Measurements from ENCODE around the gene GPSM1. TPM values are rescaled to one million over a fixed set of nuclear protein-coding genes. Genes with fewer than 3 reads are reported as not detected.

GPSM1 gene
- total and polyA plus RNA-seq, 5 experiments from 2014 or later = 0.50 to 11.6 (median 0.98) TPM

Other genes starting within 250 kb of the GPSM1 start
- 10 to 100 TPM in 1 of 2 experiments, 1 to 10 TPM in 1; 9.5 to 10.4 TPM for gene NACC2, start 232.2 kb upstream of the GPSM1 start, total RNA-seq
- gene NACC2, start 232.2 kb upstream of the GPSM1 start, polyA plus RNA-seq = 1 to 10 TPM; 1.0 to 1.3 (median 1.3) TPM
- gene TMEM250, start 208.7 kb upstream of the GPSM1 start, total RNA-seq = 10 to 100 TPM; 38.1 to 38.2 TPM
- gene TMEM250, start 208.7 kb upstream of the GPSM1 start, polyA plus RNA-seq = 10 to 100 TPM; 39.1 to 51.7 (median 40.3) TPM
- not detected for gene LHX3, start 122.4 kb upstream of the GPSM1 start, total RNA-seq
- not detected for gene LHX3, start 122.4 kb upstream of the GPSM1 start, polyA plus RNA-seq
- 10 to 100 TPM; 15.5 to 15.9 TPM for gene QSOX2, start 81.7 kb upstream of the GPSM1 start, total RNA-seq
- gene QSOX2, start 81.7 kb upstream of the GPSM1 start, polyA plus RNA-seq = under 1 TPM; 0.50 to 0.86 (median 0.55) TPM
- gene CCDC187, start 23.4 kb upstream of the GPSM1 start, total RNA-seq = not detected
- not detected for gene CCDC187, start 23.4 kb upstream of the GPSM1 start, polyA plus RNA-seq
- 10 to 100 TPM; 32.8 to 33.3 TPM for gene DNLZ, start 36.2 kb downstream of the GPSM1 start, total RNA-seq
- gene DNLZ, start 36.2 kb downstream of the GPSM1 start, polyA plus RNA-seq = 10 to 100 TPM; 51.6 to 58.1 (median 52.9) TPM
- gene CARD9, start 46.1 kb downstream of the GPSM1 start, total RNA-seq = under 1 TPM; 0.70 to 0.85 TPM
- under 1 TPM; 0.08 to 0.21 (median 0.12) TPM for gene CARD9, start 46.1 kb downstream of the GPSM1 start, polyA plus RNA-seq
- gene SNAPC4, start 72.6 kb downstream of the GPSM1 start, total RNA-seq = 10 to 100 TPM; 13.7 to 15.6 TPM
- 1 to 10 TPM in 2 of 3 donors, under 1 TPM in 1; 0.90 to 2.0 (median 1.3) TPM for gene SNAPC4, start 72.6 kb downstream of the GPSM1 start, polyA plus RNA-seq
- 10 to 100 TPM; 88.1 to 96.0 TPM for gene ENTR1, start 83.1 kb downstream of the GPSM1 start, total RNA-seq
- 10 to 100 TPM in 2 of 3 donors, 1 to 10 TPM in 1; 9.7 to 16.8 (median 11.4) TPM for gene ENTR1, start 83.1 kb downstream of the GPSM1 start, polyA plus RNA-seq
- gene PMPCA, start 83.1 kb downstream of the GPSM1 start, total RNA-seq = 10 to 100 TPM; 67.8 to 73.2 TPM
- 10 to 100 TPM; 37.0 to 47.0 (median 42.1) TPM for gene PMPCA, start 83.1 kb downstream of the GPSM1 start, polyA plus RNA-seq
- gene INPP5E, start 112.3 kb downstream of the GPSM1 start, total RNA-seq = 10 to 100 TPM; 26.4 to 27.3 TPM
- gene INPP5E, start 112.3 kb downstream of the GPSM1 start, polyA plus RNA-seq = 1 to 10 TPM in 2 of 3 donors, under 1 TPM in 1; 0.90 to 4.4 (median 2.1) TPM
- 10 to 100 TPM; 83.4 to 84.8 TPM for gene SEC16A, start 155.5 kb downstream of the GPSM1 start, total RNA-seq
- gene SEC16A, start 155.5 kb downstream of the GPSM1 start, polyA plus RNA-seq = 10 to 100 TPM; 14.2 to 35.8 (median 26.2) TPM
- 10 to 100 TPM; 76.2 to 84.3 TPM for gene NOTCH1, start 218.5 kb downstream of the GPSM1 start, total RNA-seq
- gene NOTCH1, start 218.5 kb downstream of the GPSM1 start, polyA plus RNA-seq = 1 to 10 TPM; 1.3 to 5.9 (median 1.6) TPM

Measured in naive thymus-derived CD8-positive, alpha-beta T cell (primary cell).